ENCODE measurements around the gene PCLO.

PCLO gene

GRCh38 chr7:83142365-83142764 is 20.3 kb downstream of the PCLO start:
- POLR2A ChIA-PET: no interaction called here
- TF ChIP-seq ZNF384 (IDR thresholded peaks at IDR 0.05) (no peak), SP1 (IDR thresholded peaks at IDR 0.05) (no peak), CTBP1 (IDR thresholded peaks at IDR 0.05; ENCODE audit: borderline replicate concordance) (no peak), SUZ12 (IDR thresholded peaks at IDR 0.05) (no peak), LEF1 (IDR thresholded peaks at IDR 0.05; ENCODE audit: borderline replicate concordance) (no peak)
- CTCF ChIA-PET: no interaction called here
- DNase-seq (ENCODE audit: extremely low spot score): no peak

- TF ChIP-seq ELF4 (IDR thresholded peaks at IDR 0.05) (no peak), ARNT (IDR thresholded peaks at IDR 0.05) (no peak), HDGF (IDR thresholded peaks at IDR 0.05; ENCODE audit: borderline replicate concordance) (no peak), BHLHE40 (IDR thresholded peaks at IDR 0.05; ENCODE audit: borderline replicate concordance) (no peak), ZNF384 (IDR thresholded peaks at IDR 0.05) (no peak), FOXK2 (IDR thresholded peaks at IDR 0.05) (no peak), PKNOX1 (IDR thresholded peaks at IDR 0.05) (no peak), CTBP1 (IDR thresholded peaks at IDR 0.05; ENCODE audit: borderline replicate concordance) (no peak), FOXA1 (IDR thresholded peaks at IDR 0.05) (no peak)
- POLR2A ChIA-PET: no interaction called here
- DNase-seq (ENCODE audit: extremely low spot score): no peak
- CTCF ChIA-PET: no interaction called here
These were observed 20.8 kb downstream of the PCLO start for GRCh38 chr7:83141927-83142326.

- CTCF ChIA-PET: no interaction called here
- TF ChIP-seq FOXM1 (IDR thresholded peaks at IDR 0.05; ENCODE audit: borderline replicate concordance): no peak
- no peak for TF ChIP-seq NFRKB (IDR thresholded peaks at IDR 0.05)
- no peak for TF ChIP-seq FOXK2 (IDR thresholded peaks at IDR 0.05)
- no peak for TF ChIP-seq ELF4 (IDR thresholded peaks at IDR 0.05)
- TF ChIP-seq SP1 (IDR thresholded peaks at IDR 0.05): no peak
- TF ChIP-seq TARDBP (IDR thresholded peaks at IDR 0.05): no peak
- TF ChIP-seq CTBP1 (IDR thresholded peaks at IDR 0.05; ENCODE audit: borderline replicate concordance): no peak
- TF ChIP-seq BHLHE40 (IDR thresholded peaks at IDR 0.05; ENCODE audit: borderline replicate concordance): no peak
- no peak for TF ChIP-seq HDGF (IDR thresholded peaks at IDR 0.05; ENCODE audit: borderline replicate concordance)
- no peak for TF ChIP-seq LEF1 (IDR thresholded peaks at IDR 0.05; ENCODE audit: borderline replicate concordance)
- TF ChIP-seq FOXA1 (IDR thresholded peaks at IDR 0.05): no peak
- POLR2A ChIA-PET: no interaction called here
- DNase-seq (ENCODE audit: extremely low spot score): no peak
These were observed 31.8 kb downstream of the PCLO start for GRCh38 chr7:83130623-83131545.

- ChIA-PET CTCF (no interaction called here), POLR2A (no interaction called here)
- no peak for DNase-seq (ENCODE audit: extremely low spot score)
- TF ChIP-seq SUZ12 (IDR thresholded peaks at IDR 0.05) (no peak), ELF4 (IDR thresholded peaks at IDR 0.05) (no peak), L3MBTL2 (conservative IDR thresholded peaks at IDR 0.05) (no peak), FOXM1 (IDR thresholded peaks at IDR 0.05; ENCODE audit: borderline replicate concordance) (no peak), LEF1 (IDR thresholded peaks at IDR 0.05; ENCODE audit: borderline replicate concordance) (no peak), SP1 (IDR thresholded peaks at IDR 0.05) (no peak), CTBP1 (IDR thresholded peaks at IDR 0.05; ENCODE audit: borderline replicate concordance) (no peak), FOXK2 (IDR thresholded peaks at IDR 0.05) (no peak), ZNF384 (IDR thresholded peaks at IDR 0.05) (no peak), NFRKB (IDR thresholded peaks at IDR 0.05) (no peak), ARNT (IDR thresholded peaks at IDR 0.05) (no peak), TARDBP (IDR thresholded peaks at IDR 0.05) (no peak)
These were observed 32.5 kb downstream of the PCLO start for GRCh38 chr7:83130191-83130590.

- CTCF ChIA-PET: no interaction called here
- POLR2A ChIA-PET: no interaction called here
- no peak for TF ChIP-seq FOXA1 (IDR thresholded peaks at IDR 0.05)
- TF ChIP-seq L3MBTL2 (conservative IDR thresholded peaks at IDR 0.05): no peak
- TF ChIP-seq FOXM1 (IDR thresholded peaks at IDR 0.05; ENCODE audit: borderline replicate concordance): no peak
- no peak for TF ChIP-seq LEF1 (IDR thresholded peaks at IDR 0.05; ENCODE audit: borderline replicate concordance)
- TF ChIP-seq ARNT (IDR thresholded peaks at IDR 0.05): no peak
- no peak for TF ChIP-seq ELF4 (IDR thresholded peaks at IDR 0.05)
- TF ChIP-seq ZNF384 (IDR thresholded peaks at IDR 0.05): no peak
- no peak for TF ChIP-seq FOXK2 (IDR thresholded peaks at IDR 0.05)
- TF ChIP-seq PKNOX1 (IDR thresholded peaks at IDR 0.05): no peak
- no peak for TF ChIP-seq HDGF (IDR thresholded peaks at IDR 0.05; ENCODE audit: borderline replicate concordance)
- no peak for DNase-seq (ENCODE audit: extremely low spot score)
These were observed 43.2 kb downstream of the PCLO start for GRCh38 chr7:83119494-83119893.

- TF ChIP-seq SP1 (IDR thresholded peaks at IDR 0.05): no peak
- TF ChIP-seq FOXA1 (IDR thresholded peaks at IDR 0.05): no peak
- no peak for TF ChIP-seq LEF1 (IDR thresholded peaks at IDR 0.05; ENCODE audit: borderline replicate concordance)
- TF ChIP-seq FOXK2 (IDR thresholded peaks at IDR 0.05): no peak
- TF ChIP-seq ARNT (IDR thresholded peaks at IDR 0.05): no peak
- no peak for TF ChIP-seq BHLHE40 (IDR thresholded peaks at IDR 0.05; ENCODE audit: borderline replicate concordance)
- no peak for TF ChIP-seq ELF4 (IDR thresholded peaks at IDR 0.05)
- TF ChIP-seq TARDBP (IDR thresholded peaks at IDR 0.05): no peak
- no peak for TF ChIP-seq SUZ12 (IDR thresholded peaks at IDR 0.05)
- TF ChIP-seq CTBP1 (IDR thresholded peaks at IDR 0.05; ENCODE audit: borderline replicate concordance): no peak
- ChIA-PET POLR2A (no interaction called here), CTCF (no interaction called here)
- DNase-seq (ENCODE audit: extremely low spot score): no peak
These were observed 43.7 kb downstream of the PCLO start for GRCh38 chr7:83119026-83119382.
